Measurements from ENCODE around the gene CLIP2.
A peak's percentile ranks its signal among the peaks of the same experiment; 100 is the strongest.

CLIP2 gene

GRCh38 chr7:74272305-74273038 lies 16.7 kb upstream of the CLIP2 start:
- DNase-seq, result no peak

DNA sequence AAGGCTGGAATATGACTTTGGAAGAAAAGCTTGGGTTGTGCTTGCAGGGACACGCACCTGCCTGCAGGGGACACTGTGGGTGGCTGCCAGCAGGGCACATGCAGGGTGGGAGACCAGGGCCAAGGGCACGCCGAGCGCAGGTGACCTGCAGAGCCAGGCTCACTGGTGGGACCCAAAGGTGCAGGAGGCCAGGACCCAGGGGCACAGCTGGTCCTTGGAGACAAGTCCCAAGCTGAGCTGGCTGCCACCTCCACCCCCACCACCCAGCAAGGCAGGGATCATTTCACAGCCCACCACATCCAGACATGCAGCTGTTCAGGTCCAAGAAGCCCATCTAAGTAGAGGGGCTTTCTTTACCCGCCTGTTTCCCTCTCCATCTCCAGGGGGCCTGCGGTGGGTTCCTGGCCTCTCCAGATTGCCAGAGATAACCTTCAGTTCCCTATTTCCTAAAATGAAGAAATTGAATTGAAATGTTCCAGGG lies 13.8 kb upstream of the CLIP2 start:
- DNase-seq, result no peak

DNA sequence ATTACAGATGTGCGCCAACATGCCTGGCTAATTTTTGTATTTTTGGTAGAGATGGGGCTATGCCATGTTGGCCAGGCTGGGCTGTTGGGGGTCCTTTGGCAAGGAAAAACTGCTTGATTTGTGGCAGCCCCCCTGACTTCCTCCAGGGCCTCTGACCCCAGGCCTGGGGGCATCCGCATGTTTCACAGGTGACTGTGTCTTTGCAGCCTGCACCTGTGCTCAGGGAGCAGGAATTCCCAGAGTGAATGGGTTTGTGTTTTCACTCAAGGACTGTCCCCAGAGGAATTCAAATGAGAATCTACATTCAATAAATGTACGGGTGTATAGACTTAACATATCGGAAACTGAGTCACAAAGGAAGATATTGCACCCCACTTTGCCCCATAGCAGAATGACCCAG lies 11.6 kb upstream of the CLIP2 start:
- no peak for DNase-seq

DNA sequence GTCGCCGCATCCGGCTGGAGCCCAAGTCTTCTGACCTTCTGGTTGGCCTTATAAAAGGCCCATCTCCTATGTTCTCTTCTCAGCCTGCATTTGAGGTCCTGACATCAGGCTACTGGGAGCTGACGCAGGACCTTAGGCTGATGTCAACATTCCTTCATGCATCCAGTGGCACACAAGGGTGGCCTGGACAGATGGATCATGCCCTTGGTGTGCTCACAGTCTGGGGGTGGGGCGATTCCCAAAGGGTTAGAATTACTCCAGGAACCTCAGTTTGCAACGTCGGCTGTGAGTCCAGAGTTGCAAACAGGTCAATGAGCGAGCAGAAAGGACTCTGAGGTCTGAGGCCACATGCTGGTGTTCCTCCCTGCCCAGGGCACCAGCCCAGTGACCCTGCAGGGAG lies 8.2 kb upstream of the CLIP2 start:
- DNase-seq, result no peak

DNA sequence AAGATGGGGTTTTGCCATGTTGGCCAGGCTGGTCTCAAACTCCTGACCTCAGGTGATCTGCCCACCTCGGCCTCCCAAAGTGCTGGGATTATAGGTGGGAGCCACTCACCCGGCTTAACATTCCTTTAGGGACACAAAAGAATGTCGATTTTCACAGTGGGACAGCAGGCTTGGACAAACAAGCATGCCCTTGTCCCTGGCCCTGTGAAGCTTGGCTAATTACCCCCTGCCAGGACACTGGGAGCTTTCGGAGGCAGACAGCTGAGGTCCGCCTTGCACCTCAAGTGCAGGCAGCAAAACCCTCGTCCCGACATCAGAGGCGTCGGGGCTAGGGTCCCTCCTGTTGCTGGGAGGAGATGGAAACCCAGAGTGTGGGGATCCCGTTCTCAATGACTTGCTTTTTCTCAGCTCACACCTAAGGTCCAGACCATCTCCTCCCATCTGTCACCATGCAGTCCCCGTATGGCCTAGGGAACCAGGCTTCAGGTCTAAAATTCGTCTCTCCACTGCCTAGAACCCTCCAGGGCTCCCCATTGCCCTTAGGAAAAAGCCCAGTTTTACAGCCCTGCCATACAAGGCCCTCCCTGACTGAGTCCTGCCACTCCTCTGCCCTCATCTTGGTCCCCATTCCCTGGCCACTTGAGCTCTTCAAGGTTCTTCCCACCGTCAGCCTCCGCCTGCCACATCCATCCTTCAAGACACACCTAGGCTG lies 6.3 kb upstream of the CLIP2 start:
- no peak for DNase-seq

GRCh38 chr7:74283858-74284447 lies 5.3 kb upstream of the CLIP2 start:
- no peak for DNase-seq

GRCh38 chr7:74284781-74285259 lies 4.4 kb upstream of the CLIP2 start:
- no peak for DNase-seq

GRCh38 chr7:74286131-74286530 lies 3.1 kb upstream of the CLIP2 start:
- no peak for DNase-seq

- no peak for DNase-seq
Observed at GRCh38 chr7:74287303-74288033, 1.7 kb upstream of the CLIP2 start.

GRCh38 chr7:74288034-74288881 lies 949 bp upstream of the CLIP2 start:
- DNase-seq, result no peak

GRCh38 chr7:74289659-74290552 lies 699 bp downstream of the CLIP2 start:
- DNase-seq, result peak; percentile 15

GRCh38 chr7:74290553-74290950 lies 1.3 kb downstream of the CLIP2 start:
- DNase-seq, result no peak

DNA sequence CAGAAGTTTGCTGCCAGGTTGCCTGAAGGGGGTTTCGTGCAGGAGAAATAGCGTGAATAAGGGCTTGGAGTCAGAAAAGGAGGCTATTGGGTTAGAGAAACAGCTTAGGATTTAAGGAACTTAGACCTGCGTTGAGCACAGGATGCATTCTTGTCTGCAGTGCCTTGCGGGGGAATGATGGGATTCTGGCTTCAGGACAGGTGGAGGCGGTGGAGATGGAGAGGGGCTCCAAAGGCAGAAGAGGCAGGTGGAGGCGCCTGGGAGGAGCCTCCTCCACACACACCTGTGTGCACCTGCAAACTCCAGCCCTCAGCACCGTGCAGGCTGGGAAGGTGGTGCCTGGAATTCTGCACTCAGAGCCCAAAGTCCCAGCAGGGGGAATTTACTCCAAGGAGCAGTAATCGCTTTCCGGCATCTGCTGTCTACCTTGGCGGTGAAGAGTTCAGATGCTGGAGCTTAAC lies 1.8 kb downstream of the CLIP2 start:
- DNase-seq, result no peak

DNA sequence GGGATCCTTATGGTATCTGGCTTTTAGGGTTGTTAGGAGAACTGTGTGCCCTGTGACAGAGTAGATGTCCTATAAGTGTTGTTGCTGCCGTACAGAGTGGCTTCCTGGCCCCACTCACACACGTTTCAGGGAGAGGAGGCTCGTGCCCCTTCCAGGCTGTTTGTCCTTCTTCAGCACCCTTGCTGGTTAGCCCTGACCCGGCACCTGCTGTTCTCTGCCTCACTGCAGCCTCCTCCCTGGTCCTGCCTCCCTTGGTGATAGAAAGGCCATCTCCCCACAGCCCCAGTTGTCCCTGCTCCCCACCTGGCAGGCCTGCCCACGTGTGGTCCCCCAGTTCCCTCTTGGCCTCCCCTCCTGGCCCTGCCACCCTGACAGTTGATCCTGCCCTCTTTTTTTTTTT lies 2.3 kb downstream of the CLIP2 start:
- no peak for DNase-seq

- DNase-seq, result no peak
Observed at GRCh38 chr7:74292757-74293576, 3.8 kb downstream of the CLIP2 start.

DNA sequence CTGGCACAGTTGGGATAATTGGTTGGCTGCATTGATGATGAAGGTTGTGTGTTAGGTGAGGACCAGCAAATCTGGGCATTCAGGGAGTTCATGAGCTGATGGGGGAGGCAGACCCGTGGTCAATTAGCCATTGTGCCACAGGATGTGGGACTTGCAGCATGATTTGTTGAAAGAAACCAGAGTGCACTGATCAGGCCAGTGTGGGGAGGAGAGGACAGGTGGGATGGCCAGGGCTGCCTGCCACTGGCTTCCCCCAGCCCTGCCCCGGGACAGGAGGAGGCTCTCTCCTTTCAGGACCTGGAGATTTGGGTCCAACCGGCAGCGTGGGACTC lies 4.3 kb downstream of the CLIP2 start:
- no peak for DNase-seq

GRCh38 chr7:74294191-74294998 lies 5.2 kb downstream of the CLIP2 start:
- DNase-seq, result no peak

DNA sequence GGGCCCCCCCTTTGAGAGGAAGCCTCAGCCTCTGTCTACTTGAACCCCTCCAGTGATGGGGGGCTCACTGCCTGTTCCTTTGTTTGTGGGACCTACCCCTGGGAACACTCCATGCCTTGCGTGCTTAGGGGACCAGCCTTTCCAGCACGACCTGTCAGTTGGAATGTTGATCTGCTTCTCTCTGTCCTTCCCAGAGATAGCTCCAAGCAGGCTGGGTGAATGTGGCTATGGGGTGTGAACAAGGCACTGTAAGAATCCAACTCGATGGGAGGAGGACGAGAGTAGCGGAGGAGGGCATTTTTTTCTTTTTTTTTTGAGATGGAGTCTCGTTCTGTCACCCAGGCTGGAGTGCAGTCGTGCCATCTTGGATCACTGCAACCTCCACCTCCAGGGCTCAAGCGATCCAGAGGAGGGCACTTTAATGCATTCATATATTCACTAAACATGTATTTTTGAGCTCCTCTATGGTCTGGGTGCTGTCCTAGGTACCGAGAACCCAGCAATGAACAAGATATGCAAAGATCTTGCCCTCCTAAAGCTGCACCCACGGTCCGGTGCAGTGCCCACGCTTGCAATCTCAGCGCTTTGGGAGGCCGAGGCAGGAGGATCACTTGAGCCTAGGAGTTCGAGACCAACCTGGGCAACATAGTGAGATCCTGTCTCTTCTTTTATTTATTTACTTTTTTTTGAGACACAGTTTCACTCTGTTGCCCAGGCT lies 8.5 kb downstream of the CLIP2 start:
- DNase-seq, result no peak

- DNase-seq, result no peak
Observed at GRCh38 chr7:74299401-74299800, 10.2 kb downstream of the CLIP2 start.

Measured in effector CD4-positive, alpha-beta T cell (primary cell).